A673 (cell line): ENCODE data around the gene PIM3. TPM values are rescaled to one million over a fixed set of nuclear protein-coding genes. Genes with fewer than 3 reads are reported as not detected.

Source experiments
- BruUV-seq: library from RNA; stranded (reverse); fragments of 400-500 nt; replicated peaks from 2 replicates; lab custom pipeline; 2021; lab: Mats Ljungman, UMichigan
- CTCF ChIA-PET: fragments of 300-600 bp; sonication (Branson Sonifier 250); formaldehyde crosslinking; loops from one replicate; lab custom pipeline; 2022; ENCODE audit warnings: antibody characterized with exemption; lab: Charles Lee
- POLR2A ChIA-PET: fragments of 300-600 bp; sonication (Branson Sonifier 250); formaldehyde crosslinking; loops from one replicate; lab custom pipeline; 2022; ENCODE audit warnings: antibody characterized with exemption; ENCODE audit not compliant: low non-redundant PET; lab: Charles Lee
- DNase-seq: peaks from one replicate; pipeline ENCODE4 v3.0.0-alpha.2; 2015; ENCODE audit warnings: low spot score
- H3K27ac ChIP-seq: fragments of 200-600 bp; sonication (generic); 2 replicates; pipeline ENCODE4 v1.5.1; 2016; ENCODE audit warnings: mixed run types, low read depth, mild to moderate bottlenecking, mixed read lengths, antibody characterized with exemption, low read length; ENCODE audit not compliant: poor library complexity, severe bottlenecking
- H3K27me3 ChIP-seq: fragments of 200-600 bp; sonication (generic); replicated peaks from 2 replicates; pipeline ENCODE4 v1.6.1; 2017; ENCODE audit warnings: mixed run types, low read depth, mild to moderate bottlenecking, mixed read lengths, antibody characterized with exemption, low read length; ENCODE audit not compliant: insufficient read depth, poor library complexity
- H3K36me3 ChIP-seq: fragments of 200-600 bp; sonication (generic); 2 replicates; pipeline ENCODE4 v1.6.1; 2016; ENCODE audit warnings: mixed run types, mild to moderate bottlenecking, mixed read lengths, antibody characterized with exemption, low read length; ENCODE audit not compliant: insufficient read depth, poor library complexity, severe bottlenecking
- H3K4me1 ChIP-seq: fragments of 200-600 bp; sonication (generic); 2 replicates; pipeline ENCODE4 v1.6.1; 2017; ENCODE audit warnings: mixed run types, mild to moderate bottlenecking, mixed read lengths, antibody characterized with exemption, low read length; ENCODE audit not compliant: insufficient read depth, poor library complexity, severe bottlenecking
- H3K4me3 ChIP-seq: fragments of 200-600 bp; sonication (generic); 2 replicates; pipeline ENCODE4 v1.5.1; 2016; ENCODE audit warnings: low read depth, mixed run types, mild to moderate bottlenecking, mixed read lengths, low read length; ENCODE audit not compliant: poor library complexity, severe bottlenecking
- H3K9me3 ChIP-seq: fragments of 200-600 bp; sonication (generic); 2 replicates; pipeline ENCODE4 v1.6.1; 2016; ENCODE audit warnings: mixed run types, low read depth, mild to moderate bottlenecking, mixed read lengths, antibody characterized with exemption, low read length; ENCODE audit not compliant: poor library complexity, severe bottlenecking
- EZH2 ChIP-seq: fragments of 200-600 bp; sonication (generic); IDR thresholded peaks from 2 replicates; pipeline ENCODE4 v1.6.1; 2017; ENCODE audit warnings: borderline replicate concordance, low read depth, mild to moderate bottlenecking, mixed read lengths, antibody characterized with exemption, low read length; ENCODE audit not compliant: poor library complexity, severe bottlenecking
- intact Hi-C: fragments of 100-400 bp; cut with micrococcal nuclease; formaldehyde crosslinking; loops from one replicate; pipeline ENCODE4 v1.10.0; 2022; ENCODE audit not compliant: unreplicated experiment
- total RNA-seq: library from RNA; stranded (reverse); gene quantifications from 2 replicates; pipeline ENCODE4 v1.2.3, GENCODE V29; 2021
- TF ChIP-seq, protein P1 (sequence below): fragments of 300-800, 200-600 bp; sonication (generic); conservative IDR thresholded peaks from 2 replicates; pipeline ENCODE4 v1.5.1; 2017; ENCODE audit warnings: low read depth, mild to moderate bottlenecking, antibody characterized with exemption, low read length, moderate library complexity, mixed read lengths

The PIM3 gene
- total RNA-seq, 1 experiment from 2014 or later, result 71.3 TPM

- Histone ChIP-seq H3K9me3 (peaks cover 8% of the 10 kb centered on the region), H3K36me3 (no peaks in the 10 kb centered on the region), H3K27ac (no peak overlapping the region), H3K4me3 (no peak overlapping the region), H3K27me3 (no peaks in the 10 kb centered on the region), H3K4me1 (peaks cover 9% of the 10 kb centered on the region)
- intact Hi-C loops, result loop anchor here (5.0 kb wide), 1 partner anchor 43 kb away; no protein-coding TSS in a partner anchor
- no peak for TF ChIP-seq EZH2
- TF ChIP-seq, protein P1, sequence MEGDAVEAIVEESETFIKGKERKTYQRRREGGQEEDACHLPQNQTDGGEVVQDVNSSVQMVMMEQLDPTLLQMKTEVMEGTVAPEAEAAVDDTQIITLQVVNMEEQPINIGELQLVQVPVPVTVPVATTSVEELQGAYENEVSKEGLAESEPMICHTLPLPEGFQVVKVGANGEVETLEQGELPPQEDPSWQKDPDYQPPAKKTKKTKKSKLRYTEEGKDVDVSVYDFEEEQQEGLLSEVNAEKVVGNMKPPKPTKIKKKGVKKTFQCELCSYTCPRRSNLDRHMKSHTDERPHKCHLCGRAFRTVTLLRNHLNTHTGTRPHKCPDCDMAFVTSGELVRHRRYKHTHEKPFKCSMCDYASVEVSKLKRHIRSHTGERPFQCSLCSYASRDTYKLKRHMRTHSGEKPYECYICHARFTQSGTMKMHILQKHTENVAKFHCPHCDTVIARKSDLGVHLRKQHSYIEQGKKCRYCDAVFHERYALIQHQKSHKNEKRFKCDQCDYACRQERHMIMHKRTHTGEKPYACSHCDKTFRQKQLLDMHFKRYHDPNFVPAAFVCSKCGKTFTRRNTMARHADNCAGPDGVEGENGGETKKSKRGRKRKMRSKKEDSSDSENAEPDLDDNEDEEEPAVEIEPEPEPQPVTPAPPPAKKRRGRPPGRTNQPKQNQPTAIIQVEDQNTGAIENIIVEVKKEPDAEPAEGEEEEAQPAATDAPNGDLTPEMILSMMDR, result no peak
- DNase-seq, result no peak
- POLR2A ChIA-PET, result no interaction called here
- CTCF ChIA-PET, result no interaction called here
- BruUV-seq, result no TSS peak
Observed at GRCh38 chr22:49975543-49976389, 15.2 kb downstream of the PIM3 start.

DNA sequence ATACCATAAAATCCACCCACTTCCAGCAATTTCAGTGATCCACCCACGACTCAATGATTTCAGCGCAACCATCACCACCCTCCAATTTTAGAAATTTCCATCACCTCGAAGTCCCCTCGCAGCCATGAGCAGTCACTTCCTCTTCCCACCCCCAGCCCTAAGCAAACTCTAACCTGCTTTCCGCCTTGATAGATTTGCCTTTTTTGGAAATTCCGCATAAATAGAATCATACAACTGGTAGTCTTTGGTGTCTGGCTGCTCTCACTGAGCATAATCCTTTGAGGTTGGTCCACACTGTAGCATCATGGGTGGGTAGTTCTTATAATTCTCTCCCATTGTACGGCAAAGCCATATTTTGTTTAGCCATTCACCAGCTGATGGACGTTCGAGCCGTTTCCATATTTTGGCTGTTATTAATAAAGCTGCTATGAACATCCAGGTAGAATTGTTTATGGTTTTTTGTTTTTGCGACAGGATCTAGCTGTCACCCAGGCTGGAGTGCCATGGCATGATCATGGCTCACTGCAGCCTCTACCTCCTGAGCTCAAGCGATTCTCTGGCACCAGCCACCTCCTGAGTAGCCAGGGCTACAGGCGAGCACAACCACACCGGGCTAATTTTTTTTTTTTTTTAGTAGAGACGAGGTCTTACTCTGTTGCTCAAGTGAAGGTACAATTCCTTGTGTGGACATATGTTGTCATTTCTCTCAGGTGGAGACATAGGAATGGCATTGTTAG is 16.0 kb downstream of the PIM3 start:
- no TSS peak for BruUV-seq
- Histone ChIP-seq H3K4me3 (no peak overlapping the region), H3K4me1 (peaks cover 3% of the 10 kb centered on the region), H3K27ac (no peak overlapping the region), H3K9me3 (peaks cover 8% of the 10 kb centered on the region), H3K36me3 (no peaks in the 10 kb centered on the region), H3K27me3 (no peaks in the 10 kb centered on the region)
- ChIA-PET CTCF (no interaction called here), POLR2A (interaction anchor here (0.6 kb wide), 1 partner anchor 204 kb away, joined by 3 read pairs; no protein-coding TSS in a partner anchor)
- DNase-seq, result peak; percentile 62
- intact Hi-C loops, result loop anchor here (5.0 kb wide), 1 partner anchor 44 kb away; no protein-coding TSS in a partner anchor
- TF ChIP-seq EZH2, result no peak
- TF ChIP-seq, protein P1, result no peak

DNA sequence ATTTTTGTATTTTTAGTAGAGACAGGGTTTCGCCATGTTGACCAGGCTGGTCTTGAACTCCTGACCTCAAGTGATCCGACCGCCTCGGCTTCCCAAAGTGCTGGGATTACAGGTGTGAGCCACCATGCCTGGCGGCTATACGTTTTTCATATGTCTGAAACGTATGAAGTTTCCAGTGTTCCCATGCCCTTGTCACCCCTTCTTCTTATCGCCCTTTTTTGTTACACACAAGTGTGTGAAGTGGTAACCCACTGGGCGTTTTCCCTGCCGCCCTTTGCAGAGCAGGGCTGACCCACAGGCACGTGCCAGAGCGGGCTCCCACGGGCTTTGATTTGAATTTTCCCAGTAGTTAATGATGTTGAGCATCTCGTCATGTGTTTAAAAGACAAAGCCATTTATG is 17.0 kb downstream of the PIM3 start:
- Histone ChIP-seq H3K36me3 (no peaks in the 10 kb centered on the region), H3K27me3 (no peaks in the 10 kb centered on the region), H3K4me3 (no peak overlapping the region), H3K9me3 (peaks cover 8% of the 10 kb centered on the region), H3K4me1 (peaks cover 3% of the 10 kb centered on the region), H3K27ac (no peak overlapping the region)
- ChIA-PET CTCF (no interaction called here), POLR2A (no interaction called here)
- intact Hi-C loops, result loop anchor here (5.0 kb wide), 1 partner anchor 45 kb away; no protein-coding TSS in a partner anchor
- DNase-seq, result no peak
- TF ChIP-seq EZH2, result no peak
- TF ChIP-seq, protein P1, result no peak
- no TSS peak for BruUV-seq
